ENCODE data around the gene RALA. TPM values are rescaled to one million over a fixed set of nuclear protein-coding genes. Genes with fewer than 3 reads are reported as not detected.
A peak's percentile ranks its signal among the peaks of the same experiment; 100 is the strongest.

Gene RALA
- total RNA-seq, 1 experiment from 2014 or later: 14.7 TPM

GRCh38 chr7:39607865-39608264 lies 15.5 kb upstream of the RALA start:
- H3K36me3 ChIP-seq: no peaks in the 10 kb centered on the region
- no peak overlapping the region for H3K4me3 ChIP-seq
- no peaks in the 10 kb centered on the region for H3K9me3 ChIP-seq
- no peak for DNase-seq
- no peaks in the 10 kb centered on the region for H3K27me3 ChIP-seq

- H3K36me3 ChIP-seq: no peaks in the 10 kb centered on the region
- DNase-seq: no peak
- H3K27me3 ChIP-seq: no peaks in the 10 kb centered on the region
- H3K9me3 ChIP-seq: no peaks in the 10 kb centered on the region
- no peak overlapping the region for H3K4me3 ChIP-seq
Measured at GRCh38 chr7:39608278-39608677, 15.1 kb upstream of the RALA start.

- no peak for DNase-seq
- no peaks in the 10 kb centered on the region for H3K9me3 ChIP-seq
- no peak overlapping the region for H3K4me3 ChIP-seq
- H3K36me3 ChIP-seq: no peaks in the 10 kb centered on the region
- no peaks in the 10 kb centered on the region for H3K27me3 ChIP-seq
Measured at GRCh38 chr7:39609113-39609934, 14.0 kb upstream of the RALA start.

GRCh38 chr7:39609935-39610263 lies 13.5 kb upstream of the RALA start:
- no peak overlapping the region for H3K4me3 ChIP-seq
- H3K36me3 ChIP-seq: no peaks in the 10 kb centered on the region
- DNase-seq: no peak
- no peaks in the 10 kb centered on the region for H3K27me3 ChIP-seq
- no peaks in the 10 kb centered on the region for H3K9me3 ChIP-seq

- no peaks in the 10 kb centered on the region for H3K27me3 ChIP-seq
- H3K9me3 ChIP-seq: no peaks in the 10 kb centered on the region
- H3K4me3 ChIP-seq: no peak overlapping the region
- DNase-seq: no peak
- no peaks in the 10 kb centered on the region for H3K36me3 ChIP-seq
Measured at GRCh38 chr7:39613577-39613976, 9.8 kb upstream of the RALA start.

GRCh38 chr7:39614299-39614698 lies 9.1 kb upstream of the RALA start:
- Histone ChIP-seq H3K4me3 (no peak overlapping the region), H3K27me3 (no peaks in the 10 kb centered on the region), H3K9me3 (no peaks in the 10 kb centered on the region), H3K36me3 (no peaks in the 10 kb centered on the region)
- no peak for DNase-seq

GRCh38 chr7:39615350-39615975 lies 7.9 kb upstream of the RALA start:
- Histone ChIP-seq H3K36me3 (no peaks in the 10 kb centered on the region), H3K4me3 (no peak overlapping the region), H3K27me3 (no peaks in the 10 kb centered on the region), H3K9me3 (no peaks in the 10 kb centered on the region)
- no peak for DNase-seq

- H3K27me3 ChIP-seq: no peaks in the 10 kb centered on the region
- no peak overlapping the region for H3K4me3 ChIP-seq
- no peak for DNase-seq
- no peaks in the 10 kb centered on the region for H3K9me3 ChIP-seq
- peaks cover 6% of the 10 kb centered on the region; the same call in 1 of the 2 replicates for H3K36me3 ChIP-seq
Measured at GRCh38 chr7:39616138-39616537, 7.2 kb upstream of the RALA start.

GRCh38 chr7:39617005-39617404 lies 6.4 kb upstream of the RALA start:
- Histone ChIP-seq H3K9me3 (no peaks in the 10 kb centered on the region), H3K36me3 (peaks cover 6% of the 10 kb centered on the region; the same call in 1 of the 2 replicates), H3K4me3 (no peak overlapping the region), H3K27me3 (no peaks in the 10 kb centered on the region)
- DNase-seq: no peak

- H3K4me3 ChIP-seq: no peak overlapping the region
- no peak for DNase-seq
- no peaks in the 10 kb centered on the region for H3K9me3 ChIP-seq
- no peaks in the 10 kb centered on the region for H3K27me3 ChIP-seq
- peaks cover 6% of the 10 kb centered on the region; the same call in 1 of the 2 replicates for H3K36me3 ChIP-seq
Measured at GRCh38 chr7:39618868-39619267, 4.5 kb upstream of the RALA start.

GRCh38 chr7:39620486-39620885 lies 2.9 kb upstream of the RALA start:
- Histone ChIP-seq H3K27me3 (no peaks in the 10 kb centered on the region), H3K4me3 (no peak overlapping the region), H3K36me3 (peaks cover 6% of the 10 kb centered on the region; the same call in 1 of the 2 replicates), H3K9me3 (no peaks in the 10 kb centered on the region)
- DNase-seq: no peak

- no peaks in the 10 kb centered on the region for H3K9me3 ChIP-seq
- no peak overlapping the region for H3K4me3 ChIP-seq
- peaks cover 6% of the 10 kb centered on the region for H3K36me3 ChIP-seq
- peak; percentile 28 for DNase-seq
- no peaks in the 10 kb centered on the region for H3K27me3 ChIP-seq
Measured at GRCh38 chr7:39621261-39621660, 2.1 kb upstream of the RALA start.

GRCh38 chr7:39621784-39622411 lies 1.5 kb upstream of the RALA start:
- H3K4me3 ChIP-seq: no peak overlapping the region; the same call in 1 of the 2 replicates
- DNase-seq: no peak

GRCh38 chr7:39622609-39623008 lies 763 bp upstream of the RALA start:
- H3K27me3 ChIP-seq: no peaks in the 10 kb centered on the region
- H3K36me3 ChIP-seq: peaks cover 8% of the 10 kb centered on the region
- DNase-seq: no peak
- H3K4me3 ChIP-seq: peak overlapping the region; percentile 85
- H3K9me3 ChIP-seq: no peaks in the 10 kb centered on the region

More at GRCh38 chr7:39621784-39622411, 1.5 kb upstream of the RALA start:
- H3K36me3 ChIP-seq: peaks cover 8% of the 10 kb centered on the region
- H3K9me3 ChIP-seq: no peaks in the 10 kb centered on the region
- H3K27me3 ChIP-seq: no peaks in the 10 kb centered on the region

- peak overlapping the region; percentile 85 for H3K4me3 ChIP-seq
- H3K9me3 ChIP-seq: no peaks in the 10 kb centered on the region
- H3K36me3 ChIP-seq: peaks cover 8% of the 10 kb centered on the region
- no peaks in the 10 kb centered on the region for H3K27me3 ChIP-seq
- no peak for DNase-seq
Measured at GRCh38 chr7:39623732-39624441, 515 bp downstream of the RALA start.

- peak overlapping the region; percentile 85 for H3K4me3 ChIP-seq
- H3K9me3 ChIP-seq: no peaks in the 10 kb centered on the region
- peak; percentile 24 for DNase-seq
- H3K27me3 ChIP-seq: no peaks in the 10 kb centered on the region
- peaks cover 10% of the 10 kb centered on the region for H3K36me3 ChIP-seq
Measured at GRCh38 chr7:39624442-39624807, 1.1 kb downstream of the RALA start.
